ENCODE results near the gene TRIM27.

The TRIM27 gene

GRCh38 chr6:28886079-28886439 lies 37.7 kb downstream of the TRIM27 start:
- no peaks in the 10 kb centered on the region for H3K36me3 ChIP-seq (ENCODE audit: control insufficient read depth, insufficient read depth, low read length)
- H3K27me3 ChIP-seq (replicated peaks; ENCODE audit: control insufficient read depth, insufficient read depth, low read length), result no peaks in the 10 kb centered on the region
- no peak for TF ChIP-seq CTCF (IDR thresholded peaks at IDR 0.05; ENCODE audit: insufficient read depth, low read length, poor library complexity, severe bottlenecking)
- DNase-seq (ENCODE audit: extremely low read depth, insufficient read length), result no peak
- no peak overlapping the region for H3K4me3 ChIP-seq (replicated peaks; ENCODE audit: low read depth, low read length)

GRCh38 chr6:28884423-28885131 lies 39.2 kb downstream of the TRIM27 start:
- Histone ChIP-seq H3K36me3 (ENCODE audit: control insufficient read depth, insufficient read depth, low read length) (no peaks in the 10 kb centered on the region), H3K4me3 (replicated peaks; ENCODE audit: low read depth, low read length) (no peak overlapping the region), H3K27me3 (replicated peaks; ENCODE audit: control insufficient read depth, insufficient read depth, low read length) (no peaks in the 10 kb centered on the region)
- DNase-seq (ENCODE audit: extremely low read depth, insufficient read length), result no peak
- no peak for TF ChIP-seq CTCF (IDR thresholded peaks at IDR 0.05; ENCODE audit: insufficient read depth, low read length, poor library complexity, severe bottlenecking)

GRCh38 chr6:28880894-28881780 lies 42.6 kb downstream of the TRIM27 start:
- no peak for TF ChIP-seq CTCF (IDR thresholded peaks at IDR 0.05; ENCODE audit: insufficient read depth, low read length, poor library complexity, severe bottlenecking)
- peak; percentile 28 for DNase-seq (ENCODE audit: extremely low read depth, insufficient read length)
- Histone ChIP-seq H3K36me3 (ENCODE audit: control insufficient read depth, insufficient read depth, low read length) (no peaks in the 10 kb centered on the region), H3K4me3 (replicated peaks; ENCODE audit: low read depth, low read length) (peak overlapping the region; percentile 75), H3K27me3 (replicated peaks; ENCODE audit: control insufficient read depth, insufficient read depth, low read length) (no peaks in the 10 kb centered on the region)

- no peak for TF ChIP-seq CTCF (IDR thresholded peaks at IDR 0.05; ENCODE audit: insufficient read depth, low read length, poor library complexity, severe bottlenecking)
- H3K27me3 ChIP-seq (replicated peaks; ENCODE audit: control insufficient read depth, insufficient read depth, low read length), result no peaks in the 10 kb centered on the region
- peak overlapping the region; percentile 75 for H3K4me3 ChIP-seq (replicated peaks; ENCODE audit: low read depth, low read length)
- H3K36me3 ChIP-seq (ENCODE audit: control insufficient read depth, insufficient read depth, low read length), result no peaks in the 10 kb centered on the region
- DNase-seq (ENCODE audit: extremely low read depth, insufficient read length), result no peak
Measured at GRCh38 chr6:28880519-28880893, 43.3 kb downstream of the TRIM27 start.

GRCh38 chr6:28876710-28877109 lies 47.1 kb downstream of the TRIM27 start:
- Histone ChIP-seq H3K36me3 (ENCODE audit: control insufficient read depth, insufficient read depth, low read length) (no peaks in the 10 kb centered on the region), H3K27me3 (replicated peaks; ENCODE audit: control insufficient read depth, insufficient read depth, low read length) (no peaks in the 10 kb centered on the region), H3K4me3 (replicated peaks; ENCODE audit: low read depth, low read length) (no peak overlapping the region)
- TF ChIP-seq CTCF (IDR thresholded peaks at IDR 0.05; ENCODE audit: insufficient read depth, low read length, poor library complexity, severe bottlenecking), result no peak
- no peak for DNase-seq (ENCODE audit: extremely low read depth, insufficient read length)

Data from GM06990 (cell line).